ENCODE measurements around the gene OPN1MW3. TPM values are rescaled to one million over a fixed set of nuclear protein-coding genes. Genes with fewer than 3 reads are reported as not detected.
A peak's percentile ranks its signal among the peaks of the same experiment; 100 is the strongest.
"Not testable (repeated sequence)": the region's sequence is repeated elsewhere in the genome, so short reads cannot be mapped to it uniquely, and the experiment has no call there.

Gene OPN1MW3
- not detected for total RNA-seq

GRCh38 chrX:154257282-154257681 is at the start of gene OPN1MW3:
Gene OPN1MW3 (plus strand): TSS chrX:154257582. CDS start chrX:154257620, 38 bp downstream.
- DNase-seq (ENCODE audit: extremely low spot score in 2 of 2); H3K27me3 ChIP-seq; H3K36me3 ChIP-seq; H3K4me1 ChIP-seq; H3K4me3 ChIP-seq; H3K27ac ChIP-seq; intact Hi-C loops (cut with DNase I); H3K9me3 ChIP-seq: not testable (repeated sequence)

GRCh38 chrX:154209670-154210418 is 47.5 kb upstream of the OPN1MW3 start:
- DNase-seq (ENCODE audit: extremely low spot score in 2 of 2); H3K4me3 ChIP-seq; H3K36me3 ChIP-seq; H3K27ac ChIP-seq; H3K9me3 ChIP-seq; intact Hi-C loops (cut with DNase I); H3K4me1 ChIP-seq; H3K27me3 ChIP-seq: not testable (repeated sequence)

- H3K4me1 ChIP-seq; H3K27ac ChIP-seq; H3K4me3 ChIP-seq; H3K27me3 ChIP-seq; H3K9me3 ChIP-seq; DNase-seq (ENCODE audit: extremely low spot score in 2 of 2); H3K36me3 ChIP-seq; intact Hi-C loops (cut with DNase I): not testable (repeated sequence)
These were observed 46.3 kb upstream of the OPN1MW3 start for GRCh38 chrX:154211057-154211456.

DNA sequence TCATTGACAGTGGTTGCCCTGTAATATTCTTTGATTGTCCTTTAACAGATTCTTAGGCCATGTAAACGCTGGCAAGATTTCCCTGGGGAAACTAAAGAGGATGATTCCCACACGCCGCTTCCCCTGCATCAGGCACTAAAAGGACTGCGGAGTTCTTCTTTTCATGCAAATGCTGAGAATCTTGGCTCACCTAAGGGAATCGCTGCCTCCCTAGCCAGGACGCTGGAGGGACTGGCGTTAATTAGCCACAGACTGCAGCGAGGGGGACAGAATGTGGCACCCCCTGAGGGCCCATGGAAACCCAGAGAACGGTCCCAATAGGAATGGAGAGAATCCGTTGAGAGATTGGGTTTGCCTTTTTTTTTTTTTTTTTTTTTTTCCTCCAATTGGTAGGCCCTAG is 45.9 kb upstream of the OPN1MW3 start:
- H3K27ac ChIP-seq; H3K9me3 ChIP-seq; intact Hi-C loops (cut with DNase I); DNase-seq (ENCODE audit: extremely low spot score in 2 of 2); H3K27me3 ChIP-seq; H3K4me3 ChIP-seq; H3K36me3 ChIP-seq; H3K4me1 ChIP-seq: not testable (repeated sequence)

- H3K36me3 ChIP-seq; H3K4me3 ChIP-seq; H3K27me3 ChIP-seq; DNase-seq (ENCODE audit: extremely low spot score in 2 of 2); H3K9me3 ChIP-seq; H3K27ac ChIP-seq; intact Hi-C loops (cut with DNase I); H3K4me1 ChIP-seq: not testable (repeated sequence)
These were observed 37.9 kb upstream of the OPN1MW3 start, which contains the start of gene OPN1MW2 for GRCh38 chrX:154219456-154219855. Gene OPN1MW2 (plus strand): TSS chrX:154219756. CDS start chrX:154219816, 60 bp downstream.

- intact Hi-C loops (cut with DNase I); H3K27ac ChIP-seq: not testable (repeated sequence)
These were observed 32.1 kb upstream of the OPN1MW3 start for GRCh38 chrX:154225292-154225691.

DNA sequence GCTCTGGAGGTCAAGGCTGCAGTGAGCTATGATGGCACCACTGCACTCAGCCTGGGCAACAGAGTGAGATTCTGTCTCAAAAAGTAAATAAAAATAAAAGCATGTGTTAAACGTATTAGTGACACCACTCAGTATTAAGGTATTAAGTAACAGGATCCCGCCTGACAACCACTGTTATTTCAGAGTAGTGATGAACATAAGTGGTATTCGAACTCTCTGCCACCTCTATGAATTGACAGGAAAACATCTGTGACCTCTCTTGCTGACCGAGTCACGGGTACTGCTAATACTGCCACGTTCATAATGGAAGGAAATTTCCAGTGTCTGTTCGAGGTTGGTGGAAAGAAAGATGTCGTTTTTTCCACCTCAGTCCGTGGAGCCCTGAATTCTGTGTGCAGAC is 30.7 kb upstream of the OPN1MW3 start:
- H3K4me1 ChIP-seq; H3K27ac ChIP-seq; DNase-seq (ENCODE audit: extremely low spot score in 2 of 2); H3K4me3 ChIP-seq; H3K36me3 ChIP-seq; intact Hi-C loops (cut with DNase I); H3K27me3 ChIP-seq; H3K9me3 ChIP-seq: not testable (repeated sequence)

More at GRCh38 chrX:154225292-154225691, 32.1 kb upstream of the OPN1MW3 start:
- not testable (repeated sequence) for H3K9me3 ChIP-seq; H3K4me1 ChIP-seq; H3K36me3 ChIP-seq; H3K27me3 ChIP-seq; DNase-seq (ENCODE audit: extremely low spot score in 2 of 2); H3K4me3 ChIP-seq

GRCh38 chrX:154231443-154231842 is 25.9 kb upstream of the OPN1MW3 start:
- H3K9me3 ChIP-seq; H3K4me1 ChIP-seq; intact Hi-C loops (cut with DNase I); H3K27ac ChIP-seq; H3K4me3 ChIP-seq; H3K36me3 ChIP-seq; DNase-seq (ENCODE audit: extremely low spot score in 2 of 2); H3K27me3 ChIP-seq: not testable (repeated sequence)

DNA sequence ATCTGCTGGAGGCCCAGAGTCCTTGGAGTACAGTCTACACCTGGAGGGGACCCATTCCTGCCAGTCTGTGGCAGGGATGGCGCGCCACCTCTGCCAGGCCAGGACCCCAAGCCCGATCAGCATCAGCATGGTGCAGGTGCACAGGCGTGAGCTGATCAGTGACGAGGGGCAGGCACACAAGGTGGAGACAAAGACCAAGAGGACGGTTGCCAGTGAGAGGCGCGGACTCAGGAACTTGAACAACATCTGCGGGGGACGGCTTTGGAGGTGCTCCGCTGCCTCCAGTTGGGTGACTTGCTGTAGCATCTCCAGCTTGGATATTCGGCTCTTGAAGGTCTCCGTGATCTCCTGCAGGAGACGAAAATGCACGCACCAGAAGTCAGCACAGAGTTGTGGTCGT is 23.8 kb upstream of the OPN1MW3 start:
- intact Hi-C loops (cut with DNase I); H3K27me3 ChIP-seq; H3K4me3 ChIP-seq; H3K9me3 ChIP-seq; H3K4me1 ChIP-seq; H3K36me3 ChIP-seq; DNase-seq (ENCODE audit: extremely low spot score in 2 of 2); H3K27ac ChIP-seq: not testable (repeated sequence)

DNA sequence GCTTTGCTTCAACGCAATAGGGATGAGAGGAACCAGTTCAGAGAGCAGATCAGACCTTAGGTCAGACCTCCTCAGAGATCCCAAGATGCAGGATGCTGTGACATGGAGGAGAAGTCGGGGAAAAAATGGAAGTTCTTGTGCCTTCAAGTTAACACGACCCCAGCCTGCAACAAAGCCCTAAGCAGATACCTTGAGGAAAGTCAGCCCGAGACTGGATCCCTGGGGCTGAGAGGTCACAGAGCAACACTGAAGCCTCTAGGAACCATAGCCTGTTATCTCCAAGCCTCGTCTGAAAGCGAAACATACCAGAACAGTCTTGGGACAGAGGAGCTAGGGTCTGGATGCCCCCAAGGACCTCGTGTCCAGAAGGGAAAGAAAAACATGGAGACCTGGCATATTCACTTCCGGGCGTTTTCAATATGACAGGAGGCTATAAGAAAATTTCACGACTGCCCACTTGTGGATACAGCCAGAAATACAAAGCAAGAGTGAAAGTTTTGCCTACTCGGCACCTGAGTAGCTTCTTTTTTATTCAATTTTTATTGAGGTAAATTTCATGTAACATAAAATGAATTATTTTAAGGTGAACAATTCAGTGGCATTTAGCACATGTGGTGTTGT is 18.3 kb upstream of the OPN1MW3 start:
- H3K9me3 ChIP-seq; H3K27ac ChIP-seq; H3K4me3 ChIP-seq; H3K27me3 ChIP-seq; H3K36me3 ChIP-seq; DNase-seq (ENCODE audit: extremely low spot score in 2 of 2); intact Hi-C loops (cut with DNase I); H3K4me1 ChIP-seq: not testable (repeated sequence)

DNA sequence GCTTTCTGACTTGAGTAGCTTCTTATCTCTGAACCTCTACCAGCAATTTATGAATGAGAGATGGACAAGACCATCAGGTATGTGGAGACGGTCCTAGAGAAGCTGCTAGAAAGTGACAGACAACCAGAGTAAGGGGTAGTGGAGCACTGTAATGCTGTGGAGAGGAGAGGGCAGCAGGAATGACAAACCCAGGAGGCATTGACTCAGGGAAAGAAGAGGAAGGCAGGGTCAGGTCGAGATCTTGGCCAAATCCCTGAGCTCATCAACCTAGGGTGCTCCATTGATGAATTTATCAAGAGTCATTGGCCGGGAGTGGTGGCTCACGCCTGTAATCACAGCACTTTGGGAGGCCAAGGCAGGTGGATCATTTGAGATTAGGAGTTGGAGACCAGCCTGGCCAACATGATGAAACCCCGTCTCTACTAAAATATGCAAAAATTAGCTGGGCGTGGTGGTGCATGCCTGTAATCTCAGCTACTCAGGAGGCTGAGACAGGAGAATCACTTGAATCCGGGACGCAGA is 17.3 kb upstream of the OPN1MW3 start:
- H3K27me3 ChIP-seq; intact Hi-C loops (cut with DNase I); H3K9me3 ChIP-seq; H3K27ac ChIP-seq; H3K4me1 ChIP-seq; H3K4me3 ChIP-seq; H3K36me3 ChIP-seq: not testable (repeated sequence)
- DNase-seq (ENCODE audit: extremely low spot score in 2 of 2): peak in 1 of 2 donors; percentile 96

GRCh38 chrX:154247377-154248045 is 9.9 kb upstream of the OPN1MW3 start:
- H3K4me3 ChIP-seq; H3K9me3 ChIP-seq; H3K4me1 ChIP-seq; H3K27me3 ChIP-seq; H3K36me3 ChIP-seq; DNase-seq (ENCODE audit: extremely low spot score in 2 of 2); intact Hi-C loops (cut with DNase I); H3K27ac ChIP-seq: not testable (repeated sequence)

DNA sequence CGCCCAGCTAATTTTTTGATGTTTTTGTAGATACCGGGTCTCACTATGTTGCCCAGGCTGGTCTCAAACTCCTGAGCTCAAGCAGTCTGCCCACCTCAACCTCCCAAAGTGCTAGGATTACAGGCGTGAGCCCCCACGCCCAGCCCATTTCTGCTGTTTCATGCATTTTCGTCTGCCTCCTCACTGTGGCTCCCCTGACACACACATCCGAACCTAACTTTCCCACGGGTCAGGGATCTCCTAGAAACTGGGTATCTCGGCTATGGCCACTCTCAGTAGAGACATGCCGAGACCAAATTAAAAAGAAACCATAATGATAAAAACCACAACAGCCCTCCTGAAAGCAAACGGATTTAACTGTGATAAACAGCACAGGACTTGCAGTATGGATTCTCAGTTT is 9.3 kb upstream of the OPN1MW3 start:
- H3K9me3 ChIP-seq; H3K36me3 ChIP-seq; H3K27me3 ChIP-seq; H3K4me3 ChIP-seq; H3K27ac ChIP-seq; intact Hi-C loops (cut with DNase I); H3K4me1 ChIP-seq; DNase-seq (ENCODE audit: extremely low spot score in 2 of 2): not testable (repeated sequence)
